Ascending aorta (tissue), 2 donors: ENCODE results near the gene GOLGA7B. TPM values are rescaled to one million over a fixed set of nuclear protein-coding genes. Genes with fewer than 3 reads are reported as not detected.

Source experiments
- DNase-seq, 2 donors: peaks; one replicate each; pipeline ENCODE4 v3.0.0-alpha.2; 2019; ENCODE audit warnings: low spot score in 2 of 2
- H3K27ac ChIP-seq, 2 donors: fragments of 200-600 bp; sonication (generic); one replicate each; pipeline ENCODE4 v1.5.1; 2016 to 2017; ENCODE audit warnings: mild to moderate bottlenecking in 1 of 2
- H3K27me3 ChIP-seq: fragments of 200-600 bp; sonication (generic); one replicate; pipeline ENCODE4 v1.5.1; 2017
- H3K36me3 ChIP-seq, 2 donors: fragments of 200-600 bp; sonication (generic); one replicate each; pipeline ENCODE4 v1.5.1; 2016
- H3K4me1 ChIP-seq, 2 donors: fragments of 200-600 bp; sonication (generic); one replicate each; pipeline ENCODE4 v1.5.1; 2016 to 2017; ENCODE audit warnings: mild to moderate bottlenecking in 1 of 2
- H3K4me3 ChIP-seq, 2 donors: fragments of 200-600 bp; sonication (generic); one replicate each; pipeline ENCODE4 v1.5.1; 2016 to 2017; ENCODE audit warnings: mild to moderate bottlenecking in 1 of 2
- H3K9me3 ChIP-seq, 2 donors: fragments of 200-600 bp; sonication (generic); one replicate each; pipeline ENCODE4 v1.5.1; 2016
- CTCF ChIP-seq, 3 experiments: fragments of 200-600 bp in 2 of 3; fragments of 450-650 bp in 1 of 3; sonication (generic) in 2 of 3; IDR thresholded peaks; one replicate each; pipeline ENCODE4 v1.5.1; 2016 to 2019; ENCODE audit warnings: antibody characterized with exemption in 3 of 3, mild to moderate bottlenecking in 1 of 3, moderate library complexity in 1 of 3
- intact Hi-C: fragments of 100-400 bp; cut with DNase I; formaldehyde crosslinking; loops from one replicate; pipeline ENCODE4 v1.15.1; 2023
- total RNA-seq: library from RNA; depleted of rRNA; stranded (reverse); fragments of >200 nt; gene quantifications from one replicate; pipeline ENCODE4 v1.1.0, GENCODE V29; 2016

GOLGA7B gene
- total RNA-seq, 1 donor from 2014 or later = 0.11 TPM

GRCh38 chr10:97869091-97870042 is 19.7 kb downstream of the GOLGA7B start:
- H3K27me3 ChIP-seq = no peaks in the 10 kb centered on the region
- peak; percentile 55 to 89 for DNase-seq
- intact Hi-C loops = loop anchor here (1.0 kb wide), 2 partner anchors 77 to 111 kb away; no protein-coding TSS in a partner anchor
- H3K36me3 ChIP-seq = no peaks in the 10 kb centered on the region
- peaks cover 0 to 7% of the 10 kb centered on the region in 2 donors for H3K4me1 ChIP-seq
- TF ChIP-seq CTCF (IDR thresholded peaks at IDR 0.05) = peak; percentile 80 to 93 (median 81)
- H3K4me3 ChIP-seq = peak overlapping the region in 1 of 2 donors; percentile 14
- no peak overlapping the region for H3K27ac ChIP-seq
- H3K9me3 ChIP-seq = no peaks in the 10 kb centered on the region

GRCh38 chr10:97870990-97871389 is 21.3 kb downstream of the GOLGA7B start:
- DNase-seq = no peak
- H3K27ac ChIP-seq = no peak overlapping the region

GRCh38 chr10:97873569-97873968 is 23.9 kb downstream of the GOLGA7B start:
- Histone ChIP-seq H3K27ac (peak overlapping the region; percentile 47 to 53), H3K9me3 (no peaks in the 10 kb centered on the region), H3K27me3 (no peaks in the 10 kb centered on the region), H3K4me1 (peaks cover 0 to 7% of the 10 kb centered on the region in 2 donors), H3K36me3 (no peaks in the 10 kb centered on the region), H3K4me3 (no peak overlapping the region)
- TF ChIP-seq CTCF (IDR thresholded peaks at IDR 0.05) = no peak
- intact Hi-C loops = loop anchor here (1.0 kb wide), 1 partner anchor 81 kb away; no protein-coding TSS in a partner anchor
- DNase-seq = no peak

More at GRCh38 chr10:97870990-97871389, 21.3 kb downstream of the GOLGA7B start:
- Histone ChIP-seq H3K4me3 (no peak overlapping the region), H3K9me3 (no peaks in the 10 kb centered on the region), H3K36me3 (no peaks in the 10 kb centered on the region), H3K4me1 (peaks cover 0 to 7% of the 10 kb centered on the region in 2 donors), H3K27me3 (no peaks in the 10 kb centered on the region)
- TF ChIP-seq CTCF (IDR thresholded peaks at IDR 0.05) = no peak
- intact Hi-C loops = no loop called here

- DNase-seq = no peak
- H3K27ac ChIP-seq = peak overlapping the region; percentile 47 to 53
- no peak for TF ChIP-seq CTCF (IDR thresholded peaks at IDR 0.05)
- intact Hi-C loops = no loop called here
- no peaks in the 10 kb centered on the region for H3K9me3 ChIP-seq
- H3K27me3 ChIP-seq = no peaks in the 10 kb centered on the region
- peaks cover 0 to 1% of the 10 kb centered on the region in 2 donors for H3K4me1 ChIP-seq
- H3K4me3 ChIP-seq = no peak overlapping the region
- H3K36me3 ChIP-seq = no peaks in the 10 kb centered on the region
Measured at GRCh38 chr10:97874332-97874731, 24.7 kb downstream of the GOLGA7B start.

GRCh38 chr10:97875391-97875790 is 25.7 kb downstream of the GOLGA7B start:
- Histone ChIP-seq H3K9me3 (no peaks in the 10 kb centered on the region), H3K27ac (peak overlapping the region; percentile 47 to 57), H3K36me3 (no peaks in the 10 kb centered on the region), H3K27me3 (no peaks in the 10 kb centered on the region), H3K4me3 (no peak overlapping the region), H3K4me1 (no peaks in the 10 kb centered on the region)
- TF ChIP-seq CTCF (IDR thresholded peaks at IDR 0.05) = no peak
- peak in 1 of 2 donors; percentile 77 for DNase-seq
- intact Hi-C loops = no loop called here
